A172 (cell line): Measurements from ENCODE around the gene ATP10A. TPM values are rescaled to one million over a fixed set of nuclear protein-coding genes. Genes with fewer than 3 reads are reported as not detected.

Experiments used
- DNase-seq: peaks from one replicate; pipeline ENCODE4 v3.0.0-alpha.2; 2015; ENCODE audit warnings: low spot score
- total RNA-seq: library from RNA; depleted of rRNA; stranded (reverse); fragments of >200 nt; shearing (Covaris generic); gene quantifications from 2 replicates; pipeline ENCODE4 v1.2.3, GENCODE V29; 2014

The ATP10A gene
- total RNA-seq, 1 experiment from 2014 or later, result not detected

- DNase-seq, result no peak
Observed at GRCh38 chr15:25830844-25831451, 32.2 kb downstream of the ATP10A start.

DNA sequence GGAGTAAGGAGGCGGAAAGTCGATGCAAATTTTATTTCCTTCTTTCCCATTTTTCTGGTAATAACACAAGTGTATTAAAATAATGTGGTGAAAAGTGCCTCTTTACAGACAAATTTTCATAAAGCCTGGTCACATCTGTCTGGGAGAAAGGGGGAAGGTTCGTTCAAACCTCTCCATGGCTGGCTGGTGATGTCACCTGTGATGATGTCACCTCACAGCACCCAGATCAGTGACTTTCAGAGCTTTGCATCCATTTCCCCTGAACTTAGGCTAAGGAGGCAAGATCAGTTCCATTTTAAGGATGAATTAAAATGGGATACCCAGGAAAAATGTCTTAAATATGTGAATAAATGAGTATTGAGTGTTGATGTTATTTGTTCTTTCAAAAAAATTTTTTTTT lies 34.1 kb downstream of the ATP10A start:
- DNase-seq, result no peak

DNA sequence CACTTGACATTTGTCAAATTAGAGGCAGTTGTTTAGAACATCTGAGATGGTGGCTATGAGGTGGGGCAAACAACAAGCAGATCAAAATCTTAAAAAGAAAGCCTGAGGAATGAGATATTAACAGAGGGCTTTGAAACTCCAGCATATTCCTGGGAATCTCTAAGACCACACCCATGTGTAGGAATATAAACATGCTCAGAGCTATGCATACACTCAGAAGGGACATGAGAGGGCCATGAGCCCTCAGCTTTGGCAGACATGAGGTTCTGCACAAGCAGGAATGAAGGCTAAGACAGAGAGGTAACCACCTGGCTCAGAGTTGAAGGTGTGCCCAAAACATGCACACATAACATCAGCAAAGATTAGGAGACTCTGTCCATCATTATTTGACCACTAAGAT lies 37.9 kb downstream of the ATP10A start:
- DNase-seq, result no peak

DNA sequence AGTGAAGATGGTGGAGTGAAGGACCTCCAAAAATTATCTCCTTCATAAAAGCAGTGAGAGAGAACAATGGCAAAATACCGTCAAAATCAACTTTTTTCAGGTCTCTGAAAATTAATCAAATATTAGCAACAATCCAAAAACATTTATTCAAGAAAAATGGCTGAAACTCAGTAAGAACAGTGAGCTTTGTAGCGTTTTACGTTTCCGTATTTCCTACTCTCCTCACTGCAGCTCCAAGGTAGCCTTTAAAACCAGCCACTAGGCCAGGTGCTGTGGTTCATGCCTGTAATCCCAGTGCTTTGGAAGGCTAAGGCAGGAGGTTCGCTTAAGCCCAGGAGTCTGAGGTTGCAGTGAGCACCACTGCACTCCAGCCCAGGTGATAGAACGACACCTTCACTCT lies 38.5 kb downstream of the ATP10A start:
- no peak for DNase-seq

- DNase-seq, result no peak
Observed at GRCh38 chr15:25812845-25813244, 50.3 kb downstream of the ATP10A start.

DNA sequence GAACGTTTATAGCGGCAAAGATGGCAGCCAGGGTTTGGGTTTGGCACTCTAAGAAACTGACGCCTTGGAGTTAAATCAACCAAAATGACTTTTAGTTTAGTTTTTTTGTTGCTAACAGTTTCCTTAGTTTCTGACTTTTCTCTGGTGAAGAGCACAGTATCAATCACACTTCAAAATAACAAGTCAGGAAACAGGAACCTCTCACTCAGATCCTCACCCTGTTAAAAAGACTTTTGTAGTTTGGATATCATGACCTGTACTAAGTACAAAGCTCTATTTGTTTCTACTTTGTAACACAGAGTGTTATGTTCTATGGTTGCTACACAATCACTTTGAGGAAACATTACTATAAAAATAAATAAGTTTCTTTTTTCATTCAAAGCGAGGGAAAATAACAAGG lies 51.1 kb downstream of the ATP10A start:
- no peak for DNase-seq

GRCh38 chr15:25811481-25811906 lies 51.6 kb downstream of the ATP10A start:
- no peak for DNase-seq

DNA sequence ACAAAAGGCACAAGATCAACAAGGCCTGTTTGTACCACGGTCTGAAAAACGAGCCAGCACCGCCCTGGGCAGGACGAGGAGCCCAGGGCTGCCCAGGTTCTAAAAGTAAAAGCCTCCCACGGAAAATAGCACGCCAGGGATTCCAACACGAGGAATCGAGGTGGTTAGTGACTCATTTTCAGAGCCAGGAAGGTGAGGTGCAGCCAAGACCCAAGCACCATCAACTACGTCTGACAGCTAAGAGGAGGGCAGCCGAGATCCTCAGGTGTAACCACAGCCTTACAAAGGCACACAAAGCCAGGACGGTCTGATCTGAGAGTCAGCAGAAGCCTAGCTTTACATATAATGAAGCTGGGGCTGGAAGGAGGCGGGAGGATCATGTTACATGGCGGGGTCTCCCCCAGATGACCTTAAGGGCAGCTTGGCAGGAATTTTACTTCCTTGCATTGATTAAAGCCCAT lies 52.5 kb downstream of the ATP10A start:
- DNase-seq, result no peak

DNA sequence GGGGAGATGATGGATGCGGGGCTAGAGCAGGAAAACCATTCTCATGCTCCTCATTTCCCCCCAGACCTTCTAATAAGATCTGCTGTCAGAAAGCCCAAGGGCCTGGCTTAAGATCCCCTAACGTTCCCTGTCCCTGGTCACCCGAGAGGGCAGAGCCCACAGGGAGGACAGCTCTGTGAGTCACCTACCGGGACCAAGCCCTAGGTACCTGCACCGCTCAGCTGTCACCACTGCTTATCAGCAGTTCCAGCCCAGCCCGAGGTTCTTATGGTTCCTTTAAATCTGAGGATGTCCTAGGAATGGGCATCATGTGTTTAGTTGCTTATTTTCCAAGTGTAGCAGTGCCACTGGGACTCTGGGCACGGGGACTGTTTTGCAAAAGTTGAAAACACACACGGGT lies 53.0 kb downstream of the ATP10A start:
- DNase-seq, result no peak

DNA sequence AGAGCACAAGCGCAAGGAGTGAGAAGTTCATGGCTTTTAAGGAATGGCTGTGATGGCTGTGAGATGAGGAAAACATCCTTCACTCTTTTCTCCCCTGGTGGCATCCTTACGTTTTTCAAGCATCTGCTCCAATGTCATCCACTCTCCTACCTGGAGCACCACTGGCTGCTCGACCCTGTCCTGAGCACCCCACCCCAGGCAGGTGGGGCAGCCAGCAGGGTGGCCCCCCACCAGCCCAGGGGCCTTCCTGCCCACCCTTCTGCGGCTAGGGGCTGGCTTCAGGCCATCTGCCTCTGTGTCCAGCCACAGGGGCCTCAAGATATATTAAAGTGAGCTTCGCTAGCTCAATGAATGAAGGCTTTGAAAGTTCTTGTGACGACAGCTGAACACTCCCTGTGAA lies 56.1 kb downstream of the ATP10A start:
- DNase-seq, result no peak

- DNase-seq, result no peak
Observed at GRCh38 chr15:25805031-25805430, 58.1 kb downstream of the ATP10A start.

DNA sequence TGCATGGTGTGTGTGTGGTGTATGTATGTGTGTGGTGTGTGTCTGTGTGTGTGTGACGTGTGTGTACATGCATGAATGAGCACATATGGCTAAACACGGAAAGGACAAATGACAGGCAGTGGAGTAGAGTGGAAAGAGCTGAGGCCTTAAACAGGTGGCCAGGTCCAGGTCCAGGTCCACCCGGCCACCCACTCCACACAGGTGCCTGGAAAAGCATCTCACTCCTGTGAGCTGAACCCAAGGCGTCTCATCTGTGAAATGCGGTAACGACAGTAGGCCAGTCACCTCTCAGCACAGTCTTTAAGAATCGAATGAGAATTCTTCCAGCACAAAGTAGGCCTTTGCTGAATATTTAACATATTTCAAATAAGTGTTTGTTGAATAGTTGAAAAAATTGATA lies 58.7 kb downstream of the ATP10A start:
- DNase-seq, result no peak

DNA sequence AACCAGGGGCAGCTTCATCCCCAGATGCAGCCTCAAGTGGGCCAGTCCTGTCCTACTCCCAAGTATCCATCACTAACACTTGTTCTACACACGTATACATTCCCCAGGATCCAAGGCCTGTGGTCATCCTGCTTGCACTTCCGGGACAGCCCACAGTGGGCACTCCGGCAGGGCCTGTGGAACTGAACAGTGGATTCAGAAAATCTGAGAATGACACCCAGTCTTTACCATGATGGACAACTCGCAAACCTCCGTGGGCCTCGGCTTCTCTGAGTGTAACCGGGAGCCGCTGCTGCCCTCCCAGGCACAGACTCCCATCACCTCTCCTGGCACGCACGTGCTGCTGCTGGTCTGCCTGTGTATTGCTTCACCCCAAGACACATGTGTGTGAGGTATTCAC lies 59.6 kb downstream of the ATP10A start:
- no peak for DNase-seq

DNA sequence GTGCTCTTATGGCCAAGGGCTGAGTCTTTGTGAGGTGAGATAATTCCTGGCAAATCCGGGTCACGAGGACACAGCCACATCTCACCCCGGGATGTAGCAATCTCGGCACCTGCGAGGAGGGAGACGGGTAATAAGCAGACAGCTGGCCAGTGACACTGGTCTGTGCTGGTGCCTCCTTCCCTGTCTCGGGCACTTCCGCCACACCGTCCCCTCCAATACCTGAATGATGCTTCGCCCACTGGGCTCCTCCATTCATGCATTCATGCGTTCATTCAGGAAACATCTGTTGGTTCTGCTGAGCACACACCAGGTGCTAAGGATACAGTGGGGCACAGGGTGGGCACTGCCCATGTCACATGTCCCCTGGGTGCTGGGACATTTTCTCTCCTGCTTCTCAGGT lies 60.1 kb downstream of the ATP10A start:
- no peak for DNase-seq

DNA sequence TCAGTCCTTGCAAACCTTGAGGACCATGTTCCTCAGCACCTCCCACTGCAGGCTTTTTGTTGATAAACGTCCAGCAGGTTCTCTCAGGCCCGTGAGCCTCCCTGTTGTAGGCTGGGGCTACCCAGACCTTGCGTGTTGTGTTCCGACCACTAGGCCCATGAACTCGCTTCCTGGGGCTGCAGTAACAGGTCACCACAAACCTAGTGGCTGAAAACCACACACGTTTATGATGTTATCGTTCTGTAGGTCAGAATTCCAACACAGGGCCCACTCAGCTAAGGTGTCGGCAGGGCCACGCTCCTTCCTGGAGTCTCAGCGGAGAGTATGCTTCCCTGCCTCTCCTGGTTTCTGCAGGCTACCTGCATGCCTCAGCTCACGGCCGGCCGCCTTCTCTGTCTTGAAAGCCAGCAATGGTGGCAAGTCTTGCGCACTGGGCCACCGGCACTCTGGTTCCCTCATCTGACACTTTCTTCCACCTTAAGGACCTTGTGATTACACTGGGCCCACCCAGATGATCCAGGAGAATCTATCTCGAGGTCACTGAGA lies 60.8 kb downstream of the ATP10A start:
- no peak for DNase-seq

- DNase-seq, result no peak
Observed at GRCh38 chr15:25801586-25802284, 61.4 kb downstream of the ATP10A start.

DNA sequence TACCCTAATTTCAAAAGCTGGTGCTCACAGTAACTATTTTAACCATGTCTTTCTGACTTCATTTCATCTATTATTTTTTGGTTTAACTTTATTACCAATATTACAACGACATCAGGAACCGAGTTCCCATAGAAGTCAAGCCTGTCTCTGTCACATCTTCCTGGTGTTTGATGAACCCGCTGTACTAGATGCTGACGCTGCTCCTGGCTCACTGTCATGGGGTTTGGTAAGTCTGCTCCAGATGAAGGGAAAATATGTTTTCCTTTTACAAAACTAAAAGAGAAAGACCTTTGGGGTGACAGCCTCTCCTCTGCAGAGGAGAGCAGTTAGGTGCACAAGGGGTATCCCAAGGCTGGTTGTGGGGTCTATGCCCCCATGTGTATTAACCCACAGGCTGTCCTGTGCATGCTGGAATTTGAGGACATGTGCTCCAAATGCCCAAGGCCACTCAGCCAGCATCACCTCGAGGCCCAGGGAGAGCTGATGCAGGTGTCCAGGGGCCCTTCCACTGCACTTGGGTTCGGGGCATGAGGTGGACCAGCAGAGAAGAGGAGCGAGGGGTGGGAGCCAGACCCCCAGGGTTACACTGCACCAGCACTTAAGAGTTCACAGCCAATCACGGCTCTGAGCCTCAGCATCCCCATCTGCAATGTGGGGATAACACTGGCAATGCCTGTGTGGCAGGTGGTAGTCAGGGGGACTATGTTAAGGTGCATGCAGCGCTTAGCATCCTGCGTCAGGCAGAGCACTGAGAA lies 62.2 kb downstream of the ATP10A start:
- DNase-seq, result no peak

DNA sequence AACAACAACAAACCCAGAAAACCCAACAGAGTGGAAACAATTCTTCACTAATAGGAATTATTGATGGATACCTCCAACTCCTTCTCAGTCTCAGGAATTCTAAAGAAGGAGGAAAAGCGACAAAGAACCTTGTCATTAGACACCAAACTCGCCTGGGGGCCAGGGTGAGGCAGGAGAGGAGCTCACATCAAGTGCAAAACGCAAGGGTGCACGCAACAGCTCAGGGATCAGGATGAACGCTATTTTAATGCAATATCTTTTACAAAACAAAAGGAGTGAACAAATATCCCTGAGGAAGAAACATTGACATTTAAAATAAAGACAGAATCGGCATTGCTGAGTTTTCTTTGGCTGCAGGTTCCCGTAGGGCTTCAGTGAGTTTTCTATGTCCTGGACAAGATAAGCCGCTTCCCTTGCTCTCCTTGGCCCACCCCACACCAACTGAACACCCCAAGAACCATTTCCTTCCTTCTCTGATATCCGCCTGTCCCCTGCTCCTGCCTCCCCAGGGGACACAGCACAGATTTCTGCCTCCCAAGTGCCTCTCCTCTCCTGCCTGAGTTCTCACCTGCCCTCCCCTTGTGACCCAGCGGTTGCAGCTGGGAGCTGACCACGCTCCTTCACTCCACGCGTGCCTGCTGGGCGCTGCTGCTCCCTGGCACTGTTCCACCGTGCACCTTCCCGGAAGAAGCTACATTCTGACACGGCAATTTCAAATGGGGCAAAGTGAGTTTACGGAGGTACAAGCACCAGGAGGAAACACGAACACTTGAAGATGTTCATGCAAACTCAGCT lies 63.0 kb downstream of the ATP10A start:
- DNase-seq, result no peak

GRCh38 chr15:25797936-25798901 lies 64.9 kb downstream of the ATP10A start:
- no peak for DNase-seq

DNA sequence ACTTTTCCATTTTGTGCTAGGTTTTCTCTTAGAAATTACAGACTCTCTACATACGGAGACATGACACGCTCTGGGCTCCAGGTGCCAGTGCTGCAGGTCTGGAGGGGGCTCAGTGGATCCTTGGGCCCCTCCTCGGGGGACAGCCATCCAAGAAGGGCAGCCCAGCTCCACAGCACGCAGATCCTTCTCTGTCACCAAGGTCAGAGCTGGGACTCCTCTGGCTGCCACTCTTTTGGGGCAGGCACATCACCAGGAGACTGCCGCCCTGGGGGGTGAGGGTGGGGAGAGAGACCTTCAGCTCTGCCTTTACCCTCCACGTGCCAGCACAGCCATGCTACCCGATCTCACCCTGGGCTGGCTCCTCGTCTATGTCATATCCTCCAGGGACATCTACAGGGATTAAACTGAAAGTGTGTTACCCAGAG lies 65.6 kb downstream of the ATP10A start:
- no peak for DNase-seq

DNA sequence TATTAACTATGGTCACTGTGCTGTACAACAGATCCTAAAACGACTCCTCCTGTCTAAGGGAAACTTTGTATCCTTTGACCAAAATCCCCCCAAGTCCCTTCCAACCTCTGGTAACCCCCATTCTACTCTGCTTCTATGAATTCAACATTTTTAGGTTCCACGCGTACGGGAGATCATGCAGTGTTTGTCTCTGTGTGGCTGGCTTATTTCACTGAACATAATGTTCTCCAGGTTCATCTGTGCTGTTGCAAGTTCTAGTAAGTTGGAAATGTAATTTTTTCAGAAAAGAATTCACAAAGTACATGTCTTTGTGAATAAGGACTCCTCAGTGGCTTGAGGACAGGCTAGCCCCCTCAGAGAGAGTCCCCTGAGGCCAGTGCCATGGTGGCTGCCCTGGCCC lies 66.1 kb downstream of the ATP10A start:
- no peak for DNase-seq
